SKM-1 treated with dmso at 0.1 percent for 144 hours (cell line): ENCODE measurements around the gene SCN9A.

Experiments
- DNase-seq: peaks from one replicate; lab custom pipeline; 2025; ENCODE audit not compliant: unreplicated experiment; lab: John Stamatoyannopoulos, UW

SCN9A gene

DNA sequence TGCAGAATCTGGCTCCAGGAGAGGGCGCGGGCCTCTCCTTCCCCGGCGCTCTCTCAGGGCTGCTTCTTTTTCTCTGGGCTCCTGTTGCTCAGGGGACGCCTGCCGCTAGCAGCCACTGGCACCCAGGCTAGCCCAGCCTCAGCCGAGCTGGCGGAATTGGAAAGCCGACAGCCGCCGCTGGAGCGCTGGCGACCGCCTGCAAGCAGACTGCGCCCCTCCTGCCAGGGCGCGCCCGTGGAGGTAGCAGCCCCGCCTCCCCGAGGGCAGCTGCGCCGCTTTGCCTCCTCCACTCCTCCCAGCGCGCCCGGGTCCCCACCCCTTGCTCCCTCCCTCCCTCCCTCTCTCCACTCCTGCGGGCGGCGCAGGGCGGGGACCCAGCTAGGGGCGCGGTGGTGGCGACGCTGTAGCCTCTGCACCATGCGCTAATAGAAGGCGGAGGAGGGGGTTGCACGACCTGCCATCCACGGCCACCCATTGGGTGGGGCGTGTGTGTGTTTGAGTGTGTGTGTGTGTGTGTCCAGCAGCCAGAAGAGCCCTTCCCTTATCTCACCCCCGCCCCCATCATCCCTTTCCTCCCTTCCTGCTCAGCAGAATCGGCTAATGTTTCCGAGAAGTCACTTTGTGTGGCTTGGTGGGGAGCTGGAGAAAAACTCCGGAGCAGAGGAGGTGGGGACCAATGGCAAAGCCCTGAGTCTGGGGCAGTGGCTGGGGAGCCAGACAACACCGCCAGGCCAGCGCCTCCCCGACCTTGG lies at the start of gene SCN9A:
TSS of gene SCN9A (minus strand) at position 209 of the 752 bp plus-strand sequence. CDS start 64,188 bp downstream, outside the sequence.
- DNase-seq: peak; percentile 59

DNA sequence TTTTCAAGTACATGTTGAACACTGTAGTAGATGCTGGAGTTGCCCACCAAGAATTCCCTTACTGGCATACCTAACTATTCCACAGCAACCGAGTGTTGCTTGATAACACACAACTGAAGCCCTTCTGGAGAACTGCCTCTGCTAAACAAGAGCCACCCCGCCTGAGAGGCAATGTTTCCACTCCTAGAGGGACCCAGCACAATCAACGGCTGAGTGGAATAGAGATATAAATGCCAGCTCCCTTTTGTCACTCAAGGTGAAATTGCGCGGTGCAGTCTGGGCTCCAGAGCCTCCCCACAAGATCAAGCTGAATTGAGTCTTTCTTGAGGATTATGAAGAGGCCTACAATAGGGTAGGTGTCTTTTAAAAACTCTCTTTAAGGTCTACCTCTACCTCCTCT lies 49.1 kb upstream of the SCN9A start:
- DNase-seq: no peak

DNA sequence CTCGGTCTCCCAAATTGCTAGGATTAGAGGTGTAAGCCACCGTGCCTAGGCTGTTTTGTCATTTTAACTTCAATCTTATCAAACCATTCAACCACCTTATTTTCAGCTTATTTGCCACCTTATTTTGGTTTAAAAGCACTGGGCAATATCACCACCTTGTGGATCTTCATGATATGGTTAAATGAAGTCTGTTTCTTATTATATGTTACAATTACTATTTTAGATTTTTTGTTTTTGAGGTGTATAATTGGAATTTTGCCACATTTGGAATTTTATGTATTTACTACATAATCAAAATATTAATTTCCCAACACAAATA lies 43.8 kb upstream of the SCN9A start:
- DNase-seq: no peak

DNA sequence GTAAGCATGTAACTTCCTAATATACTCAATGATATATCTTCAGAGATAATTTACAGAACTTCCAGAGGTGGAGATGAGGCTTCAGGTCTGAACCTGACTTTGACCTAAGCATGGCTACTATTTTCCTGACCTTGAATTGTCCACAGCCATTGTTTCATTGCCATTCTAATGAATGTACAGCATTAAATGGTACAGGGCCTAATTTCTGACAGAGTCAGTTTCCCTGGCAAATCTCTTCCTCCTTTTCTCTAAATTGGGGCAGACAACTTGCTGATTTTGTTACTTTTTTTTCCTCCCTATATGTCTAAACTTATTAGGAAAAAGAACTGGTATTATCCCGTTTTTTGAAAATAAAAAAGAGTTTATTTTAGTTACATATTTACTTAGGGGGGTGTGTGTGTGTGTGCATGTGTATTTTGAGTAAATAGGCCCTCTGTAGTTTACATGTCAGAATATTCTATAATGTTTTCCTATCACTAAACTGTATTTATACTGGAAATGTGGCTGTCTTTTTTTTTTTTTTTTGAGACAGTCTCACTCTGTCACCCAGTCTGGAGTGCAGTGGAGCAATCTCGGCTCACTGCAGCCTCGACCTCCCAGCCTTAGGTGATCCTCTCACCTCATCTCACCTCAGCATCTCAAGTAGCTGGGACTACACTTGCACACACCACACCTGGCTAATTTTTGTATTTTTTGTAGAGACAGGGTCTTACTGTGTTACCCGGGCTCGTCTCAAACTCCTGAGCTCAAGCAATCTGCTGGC lies 43.3 kb upstream of the SCN9A start:
- no peak for DNase-seq

DNA sequence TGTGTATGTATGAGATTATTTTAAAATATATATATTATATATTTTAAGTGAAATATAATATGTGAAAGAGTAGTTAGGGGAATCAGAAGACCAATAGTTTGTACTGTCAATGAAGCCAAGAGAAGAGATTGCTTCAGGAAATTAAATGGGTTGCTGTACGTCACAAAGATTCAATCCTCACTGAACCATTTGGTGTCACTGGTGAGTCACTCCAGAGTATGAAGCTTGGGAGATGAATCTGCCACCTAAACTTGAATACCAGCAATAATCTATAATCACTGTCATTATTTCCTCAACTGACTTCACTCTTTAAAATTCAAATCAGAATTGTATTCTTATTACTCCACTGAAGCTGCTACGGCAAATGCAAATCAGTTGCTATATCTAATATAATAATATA lies 41.9 kb upstream of the SCN9A start:
- DNase-seq: no peak

DNA sequence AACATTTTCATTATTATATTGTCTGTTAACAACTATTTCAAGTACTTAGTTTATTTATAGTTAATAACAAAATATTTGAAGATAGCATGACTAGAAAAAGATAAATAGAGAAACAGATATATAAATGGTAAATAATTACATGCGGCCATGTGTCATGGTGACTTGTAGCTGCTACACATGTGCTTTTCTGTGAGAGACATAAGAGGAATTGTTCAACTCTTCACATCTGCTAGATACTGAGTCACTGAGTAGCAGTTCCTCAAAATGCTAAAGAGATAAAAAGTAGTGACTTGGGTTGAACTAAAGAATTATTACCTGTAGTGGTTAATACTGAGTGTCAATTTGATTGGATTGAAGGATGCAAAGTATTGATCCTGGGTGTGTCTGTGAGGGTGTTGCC lies 37.5 kb upstream of the SCN9A start:
- DNase-seq: peak; percentile 27

DNA sequence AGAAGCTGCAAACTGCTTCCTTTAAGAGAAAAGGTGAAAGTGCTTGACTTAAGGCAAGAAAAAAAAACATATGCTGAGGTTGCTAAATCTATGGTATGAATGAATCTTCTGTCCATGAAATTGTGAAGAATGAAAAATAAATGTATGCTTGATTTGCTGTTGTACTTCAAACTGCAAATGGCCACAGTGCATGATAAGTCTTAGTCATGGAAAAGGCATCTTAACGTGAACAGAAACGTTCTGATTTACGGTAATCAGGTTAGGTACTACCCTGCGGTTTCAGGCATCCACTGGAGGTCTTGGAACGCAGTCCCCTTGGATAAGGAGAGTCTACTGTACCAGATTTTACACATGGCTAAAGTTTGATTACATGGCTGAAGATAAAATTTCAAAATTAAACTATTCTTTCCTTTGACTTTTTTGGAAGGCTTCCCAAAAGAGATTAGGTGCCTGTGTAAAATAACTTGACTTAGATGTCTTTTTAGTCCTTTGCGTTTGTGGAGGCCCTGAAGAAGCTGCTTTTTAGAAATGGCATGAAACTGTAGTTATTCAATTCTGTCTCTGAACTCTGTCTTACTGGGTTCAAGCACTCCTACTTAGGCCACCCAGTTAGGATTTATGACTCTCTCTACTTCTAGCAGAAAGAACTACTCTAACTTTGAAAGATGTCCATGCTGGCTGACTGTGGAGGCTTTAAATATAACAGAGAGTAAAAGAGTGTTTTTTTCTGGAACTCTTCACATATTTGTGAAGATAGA lies 35.9 kb upstream of the SCN9A start:
- DNase-seq: no peak

DNA sequence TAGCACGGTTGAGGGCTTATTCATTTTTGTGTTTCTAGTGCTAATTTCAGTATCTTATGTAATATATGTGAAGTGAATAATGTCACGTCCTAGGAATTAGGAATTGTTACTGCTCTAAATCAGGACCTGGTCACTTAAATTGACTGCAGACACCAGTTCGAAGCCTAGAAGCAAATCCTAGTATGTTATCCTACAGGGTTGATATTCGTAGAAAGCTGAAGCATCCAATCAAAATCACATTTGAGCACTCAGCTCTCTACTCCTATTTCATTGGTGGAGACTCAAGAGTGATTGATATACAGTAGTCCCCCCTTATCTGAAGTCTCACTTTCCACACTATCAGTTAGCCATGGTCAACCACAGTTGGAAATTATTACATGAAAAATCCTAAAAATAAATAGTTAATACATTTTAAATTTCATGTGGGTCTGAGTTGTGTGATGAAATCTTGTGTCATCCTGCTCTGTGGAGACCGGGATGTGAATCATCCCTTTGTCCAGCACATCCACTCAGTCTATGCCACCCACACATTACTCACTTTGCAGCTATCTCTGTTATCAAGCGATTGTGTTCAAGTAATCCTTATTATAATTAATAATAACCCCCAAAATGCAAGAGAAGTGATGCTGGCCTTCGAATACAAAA lies 35.2 kb upstream of the SCN9A start:
- DNase-seq: no peak

DNA sequence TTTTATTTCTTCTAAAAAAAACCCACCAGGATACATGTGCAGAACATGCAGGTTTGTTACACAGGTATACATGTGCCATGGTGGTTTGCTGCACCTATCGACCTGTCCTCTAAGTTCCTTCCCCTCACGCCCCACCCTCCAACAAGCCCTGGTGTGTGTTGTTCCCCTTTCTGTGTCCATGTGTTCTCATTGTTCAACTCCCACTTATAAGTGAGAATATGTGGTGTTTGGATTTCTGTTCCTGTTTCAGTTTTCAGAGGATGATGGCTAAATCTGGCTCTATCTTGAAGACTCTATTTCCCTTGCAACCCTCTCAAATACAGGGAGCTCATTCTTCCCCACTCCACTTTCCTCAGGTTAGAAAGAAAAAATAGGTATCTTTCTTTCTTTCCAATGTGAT lies 32.0 kb upstream of the SCN9A start:
- DNase-seq: peak; percentile 32

DNA sequence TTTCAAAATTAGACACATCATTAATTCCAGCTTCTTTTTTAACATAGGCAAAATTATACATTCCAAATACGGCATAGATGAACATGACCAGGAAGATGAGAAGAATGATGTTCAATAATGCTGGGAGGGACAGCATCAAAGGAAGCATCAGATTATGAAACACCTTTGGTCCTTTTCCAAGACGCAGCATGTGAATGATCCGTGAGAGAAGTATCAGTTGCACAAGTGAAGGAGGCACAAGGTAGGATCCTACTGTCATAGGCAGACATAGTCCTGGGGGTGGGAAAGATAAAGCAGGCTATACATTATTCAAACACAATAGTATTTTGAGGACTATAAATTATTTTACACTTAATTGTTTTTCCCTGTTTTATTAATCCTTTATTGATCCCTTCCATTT lies 30.6 kb upstream of the SCN9A start:
- DNase-seq: no peak

DNA sequence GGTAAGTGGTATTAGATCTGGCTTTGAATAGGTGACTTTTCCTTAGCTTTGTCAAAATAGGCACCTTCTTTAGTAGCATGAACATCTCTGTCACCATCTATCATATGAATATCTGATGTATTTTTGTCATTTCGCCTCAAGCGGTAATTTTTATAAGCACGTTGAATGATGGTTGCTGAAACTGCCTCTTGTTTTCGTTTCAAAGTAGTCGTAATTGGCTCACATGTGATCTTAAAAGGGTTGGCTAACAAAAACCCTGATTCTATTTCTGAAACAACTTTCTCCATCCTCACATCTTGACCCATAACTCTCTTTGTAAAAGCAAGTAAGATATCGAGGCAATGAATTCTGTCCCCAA lies 29.8 kb upstream of the SCN9A start:
- no peak for DNase-seq

DNA sequence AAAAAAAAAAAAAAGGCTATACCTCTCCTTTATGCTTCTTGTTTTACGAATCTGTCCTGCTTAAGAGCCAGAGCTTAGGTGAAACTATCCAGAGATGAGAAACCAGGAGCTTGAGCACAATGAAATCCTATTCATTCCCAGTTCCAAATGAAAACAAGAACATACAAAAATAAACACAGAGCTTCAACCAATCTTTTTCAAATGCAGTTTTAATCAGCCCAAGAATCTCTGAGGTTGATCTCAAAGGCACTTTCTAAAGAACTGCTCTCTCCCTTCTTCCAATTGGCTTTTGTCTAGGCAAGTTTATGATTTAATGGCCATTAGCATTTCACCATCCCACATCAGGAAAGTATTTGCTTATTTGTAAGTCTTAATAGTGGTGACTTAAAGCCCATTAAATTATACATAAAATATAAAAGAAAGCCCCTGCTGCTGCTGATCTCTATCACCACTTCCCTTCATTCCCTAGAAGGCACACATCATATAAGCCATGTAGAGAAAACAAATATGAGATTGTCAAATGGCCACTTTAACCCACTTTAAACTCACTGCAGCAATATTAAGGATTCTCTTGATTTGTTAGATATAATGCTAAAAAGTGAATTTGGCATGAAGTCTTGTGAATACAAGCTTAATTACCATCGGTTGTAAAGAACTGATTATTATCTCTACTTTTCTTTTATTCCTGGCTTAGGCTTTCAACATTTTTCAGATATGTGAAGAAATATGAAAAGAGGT lies 29.3 kb upstream of the SCN9A start:
- no peak for DNase-seq

DNA sequence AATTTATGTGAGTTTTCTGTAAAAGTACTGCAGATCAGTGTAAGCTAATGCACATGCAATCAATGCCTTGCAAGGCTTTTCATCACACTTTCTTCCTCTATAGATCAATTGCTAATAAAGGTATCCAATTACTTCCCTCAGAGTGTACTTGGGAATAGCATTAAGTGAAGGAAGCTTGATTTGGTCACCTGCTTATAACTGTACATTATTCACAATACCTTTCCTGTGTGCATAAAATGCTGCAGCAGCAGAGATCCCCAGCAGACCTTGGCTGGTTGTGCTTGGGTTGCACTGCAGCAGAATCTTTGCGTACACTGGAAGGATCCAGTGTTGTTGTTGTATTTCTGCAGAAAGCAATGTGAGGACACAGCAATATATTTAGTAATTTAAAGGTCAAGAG lies 18.5 kb upstream of the SCN9A start:
- DNase-seq: no peak

DNA sequence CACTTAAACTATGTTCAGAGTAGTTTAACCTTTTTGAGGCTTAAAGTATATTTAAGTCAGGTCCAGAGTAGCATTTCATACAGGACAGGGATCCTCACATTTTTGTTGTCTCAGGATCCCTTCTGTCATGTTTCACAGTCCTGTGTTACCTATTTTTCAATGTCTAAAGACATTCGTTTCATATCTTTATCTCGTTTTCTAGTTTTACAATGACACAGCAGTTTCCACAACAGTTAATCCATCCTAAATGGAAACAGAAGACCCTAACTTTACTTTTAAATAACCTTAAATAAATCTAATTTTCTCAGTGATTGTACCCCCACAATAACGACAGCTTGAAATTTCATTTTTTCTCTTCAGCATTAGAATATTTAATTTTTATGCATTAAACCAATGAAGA lies 17.3 kb upstream of the SCN9A start:
- no peak for DNase-seq

DNA sequence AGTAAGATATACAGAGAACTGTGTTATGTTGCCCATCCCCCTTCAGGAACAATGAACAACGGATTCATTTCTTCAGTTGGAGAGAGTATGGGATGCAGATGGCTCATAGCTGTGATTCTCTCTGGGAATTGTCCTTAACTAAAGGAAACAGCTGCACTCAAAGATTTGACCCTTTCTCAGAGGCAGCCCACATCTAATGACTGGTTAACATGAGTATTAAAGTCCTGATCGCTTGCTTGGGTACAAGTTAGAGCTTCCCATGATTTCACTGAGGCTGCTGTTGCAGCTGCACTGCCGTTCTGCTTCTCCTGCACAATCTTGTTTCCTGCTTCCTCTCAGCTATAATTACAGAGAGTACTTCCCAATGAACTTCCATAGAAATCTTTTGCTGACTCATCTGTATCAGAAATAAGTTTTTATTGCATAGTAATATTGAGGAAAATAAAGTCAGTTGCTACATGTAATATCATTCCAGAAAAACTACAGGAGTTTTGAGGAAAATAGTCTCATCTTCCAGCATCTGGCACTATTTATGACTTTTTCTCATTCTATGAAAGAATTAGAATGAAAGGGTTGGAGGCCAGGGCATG lies 12.8 kb upstream of the SCN9A start:
- no peak for DNase-seq

DNA sequence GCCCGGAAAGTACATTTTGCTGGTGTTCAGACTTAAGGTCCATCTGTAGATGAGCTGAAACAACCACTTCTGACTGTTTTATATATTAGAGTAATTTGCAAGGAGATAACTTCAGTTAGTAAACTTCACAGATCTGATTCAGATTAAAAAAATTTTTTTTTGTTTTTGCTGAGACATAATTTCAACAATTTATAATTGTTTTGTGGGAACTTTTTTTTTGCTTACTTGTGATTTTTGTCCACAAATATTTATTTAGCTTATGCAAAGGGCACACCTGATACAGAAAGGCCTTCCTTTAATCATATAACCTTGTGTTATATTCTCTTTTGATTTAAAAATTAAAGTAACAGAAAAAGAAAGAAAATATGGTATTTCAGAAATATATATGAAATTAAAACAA lies 9.6 kb upstream of the SCN9A start:
- DNase-seq: no peak

DNA sequence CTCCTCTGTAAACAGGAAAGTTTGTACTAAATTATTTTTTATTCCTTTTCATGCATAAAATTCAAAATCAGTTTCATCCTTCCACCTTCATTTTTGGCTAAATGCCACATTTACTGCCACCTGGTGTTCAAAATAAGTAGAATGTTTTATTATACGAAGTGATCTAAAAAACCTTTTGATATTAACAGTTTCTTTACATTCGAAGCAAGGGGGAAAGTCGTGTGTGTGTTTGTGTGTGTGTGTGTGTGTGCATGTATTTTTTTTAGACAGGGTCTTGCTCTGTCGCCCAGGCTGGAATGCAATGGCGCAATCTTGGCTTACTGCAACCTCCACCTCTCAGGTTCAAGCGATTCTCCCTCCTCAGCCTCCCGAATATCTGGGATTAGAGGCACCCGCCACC lies 9.0 kb upstream of the SCN9A start:
- DNase-seq: no peak

DNA sequence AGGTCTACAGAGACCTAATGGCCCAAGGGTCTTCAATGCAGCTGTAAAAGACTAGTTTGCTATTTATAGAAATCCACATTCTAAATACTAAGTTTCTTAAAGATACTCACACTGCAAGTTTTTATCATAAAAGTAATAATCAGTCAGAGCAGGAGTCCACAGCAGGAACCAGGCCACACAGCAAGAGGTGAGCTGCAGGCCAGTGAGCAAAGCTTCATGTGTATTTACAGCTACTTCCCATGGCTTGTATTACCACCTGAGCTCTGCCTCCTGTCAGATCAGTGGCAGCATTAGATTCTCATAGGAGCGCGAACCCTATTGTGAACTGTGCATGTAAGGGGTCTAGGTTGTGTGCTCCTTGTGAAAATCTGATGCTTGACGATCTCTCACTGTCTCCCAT lies 6.7 kb upstream of the SCN9A start:
- no peak for DNase-seq

DNA sequence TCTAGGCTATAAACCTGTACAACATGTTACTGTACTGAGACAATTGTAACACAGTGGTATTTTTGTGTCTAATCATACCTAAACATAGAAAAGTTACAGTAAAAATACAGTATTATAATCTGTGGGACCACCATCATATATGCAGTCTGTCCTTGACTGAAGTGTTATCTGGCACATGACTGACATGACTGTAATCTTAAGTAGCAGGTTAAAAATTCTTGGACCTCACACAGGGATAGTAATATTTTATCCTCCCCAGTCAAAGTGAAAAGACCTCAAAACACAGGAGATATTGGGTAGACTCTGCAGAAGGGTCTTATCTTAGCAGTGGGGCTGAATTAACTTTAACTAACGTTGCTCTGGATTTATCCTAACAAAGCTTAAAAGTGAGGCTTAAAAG lies 4.9 kb upstream of the SCN9A start:
- no peak for DNase-seq

DNA sequence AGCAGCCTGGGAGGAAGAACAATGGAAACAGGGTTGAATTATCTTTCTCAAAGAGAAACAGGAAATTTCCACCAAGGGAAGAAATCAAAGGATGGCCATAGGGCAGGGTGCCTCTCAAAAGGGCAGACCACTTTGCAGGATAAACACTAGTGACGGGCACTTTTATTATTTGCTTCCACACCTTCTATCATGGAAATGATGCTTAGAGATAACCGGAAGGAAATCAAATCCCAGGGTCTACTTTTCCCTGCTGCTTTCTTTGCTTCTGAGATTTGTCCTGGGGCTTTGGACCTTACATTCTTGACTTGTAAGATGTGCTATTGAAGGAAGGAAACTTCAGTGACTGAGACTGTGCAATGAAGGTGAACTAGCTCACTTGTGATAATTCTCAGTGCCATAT lies 1.1 kb upstream of the SCN9A start:
- no peak for DNase-seq

DNA sequence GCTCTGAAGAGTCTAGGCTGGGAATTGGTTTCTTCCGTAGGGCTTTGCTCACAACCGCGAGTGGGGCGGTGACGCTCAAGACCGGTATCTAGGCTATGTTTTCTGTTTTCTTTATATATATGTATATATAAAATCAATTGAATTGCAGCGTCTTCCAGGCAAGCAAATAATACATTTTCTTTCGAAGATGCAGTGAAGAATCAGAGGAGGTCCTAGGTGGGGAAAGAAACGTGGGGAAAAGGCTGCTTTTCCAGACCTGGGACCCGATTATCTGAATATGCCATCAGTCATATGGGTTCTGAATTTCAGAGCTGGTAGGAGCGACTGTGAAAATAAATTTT lies 714 bp upstream of the SCN9A start:
- DNase-seq: no peak
